Measurements from ENCODE around the gene MMEL1. TPM values are rescaled to one million over a fixed set of nuclear protein-coding genes. Genes with fewer than 3 reads are reported as not detected.

Gene MMEL1
- total and polyA plus RNA-seq, 11 donors: 0.30 to 2.6 (median 0.97) TPM; not detected in 5

GRCh38 chr1:2558420-2558819 lies 74.4 kb downstream of the MMEL1 start:
- no peaks in the 10 kb centered on the region for H3K9me3 ChIP-seq
- H3K4me3 ChIP-seq: no peak overlapping the region
- H3K36me3 ChIP-seq: peaks cover 0 to 59% (median 21%) of the 10 kb centered on the region in 9 donors
- no peak for DNase-seq
- H3K27ac ChIP-seq: no peak overlapping the region
- H3K27me3 ChIP-seq: peaks cover 0 to 5% (median 0%) of the 10 kb centered on the region in 9 donors
- no peak for TF ChIP-seq POLR2A (IDR thresholded peaks at IDR 0.05)
- no peak for TF ChIP-seq CTCF (IDR thresholded peaks at IDR 0.05)
- intact Hi-C loops (cut with DNase I): no loop called here
- ATAC-seq: no peak
- H3K4me1 ChIP-seq: peaks cover 0 to 49% (median 28%) of the 10 kb centered on the region in 12 donors
- WGBS, 4 donors: 92 to 97% (median 94%) methylated on average over 8 to 12 of the region's 12 CpGs

- Histone ChIP-seq H3K9me3 (no peaks in the 10 kb centered on the region), H3K36me3 (peaks cover 0 to 52% (median 21%) of the 10 kb centered on the region in 9 donors), H3K27me3 (peaks cover 0 to 5% (median 0%) of the 10 kb centered on the region in 9 donors), H3K27ac (peak overlapping the region in 11 of 12 donors; percentile 82 to 99 (median 90)), H3K4me3 (peak overlapping the region; percentile 28 to 83 (median 65)), H3K4me1 (peaks cover 0 to 49% (median 28%) of the 10 kb centered on the region in 12 donors)
- ATAC-seq: peak in 2 of 4 donors; percentile 3 to 7
- peak in 1 of 5 donors; percentile 30 for DNase-seq
- intact Hi-C loops (cut with DNase I): loop anchor here in 2 of 10 donors (2.0 kb wide), 2 partner anchors 17 to 21 kb away; no protein-coding TSS in a partner anchor
- no peak for TF ChIP-seq CTCF (IDR thresholded peaks at IDR 0.05)
- TF ChIP-seq POLR2A (IDR thresholded peaks at IDR 0.05): no peak
- WGBS, 4 donors: 79 to 85% (median 82%) methylated on average over 19 to 30 of the region's 30 CpGs
Observed at GRCh38 chr1:2557482-2558400, 75.1 kb downstream of the MMEL1 start.

GRCh38 chr1:2556678-2557481 lies 75.9 kb downstream of the MMEL1 start:
- TF ChIP-seq CTCF (IDR thresholded peaks at IDR 0.05): no peak
- no peak for TF ChIP-seq POLR2A (IDR thresholded peaks at IDR 0.05)
- H3K9me3 ChIP-seq: no peaks in the 10 kb centered on the region
- peaks cover 0 to 5% (median 0%) of the 10 kb centered on the region in 9 donors for H3K27me3 ChIP-seq
- H3K4me1 ChIP-seq: peaks cover 0 to 50% (median 29%) of the 10 kb centered on the region in 12 donors
- peak overlapping the region; percentile 28 to 83 (median 65) for H3K4me3 ChIP-seq
- ATAC-seq (peak in 3 of 4 donors; percentile 3 to 9 (median 5)), DNase-seq (peak in 1 of 5 donors; percentile 49)
- peak overlapping the region; percentile 82 to 99 (median 91) for H3K27ac ChIP-seq
- 26 to 54% (median 33%) methylated on average over 17 to 24 of the region's 24 CpGs for WGBS, 4 donors
- intact Hi-C loops (cut with DNase I): loop anchor here in 3 of 10 donors (1.0 to 2.0 kb wide), 3 partner anchors 18 to 22 kb away; no protein-coding TSS in a partner anchor
- H3K36me3 ChIP-seq: peaks cover 0 to 43% (median 16%) of the 10 kb centered on the region in 9 donors

All from heart left ventricle (tissue), 16 donors.